Tibial artery (tissue), 4 donors: ENCODE data around the gene DDO.

ENCODE experiments used
- DNase-seq, 2 donors: peaks; one replicate each; pipeline ENCODE4 v3.0.0-alpha.2; 2019
- H3K27ac ChIP-seq, 2 donors: fragments of 200-600 bp; sonication (generic) in 1 of 2; 1 replicate in 1 of 2; 2 replicates in 1 of 2; pipeline ENCODE4 v1.5.1; 2018 to 2019; ENCODE audit warnings: mild to moderate bottlenecking in 1 of 2
- H3K27me3 ChIP-seq, 2 donors: fragments of 200-600 bp; sonication (generic) in 1 of 2; one replicate each; pipeline versions ENCODE4 v1.5.1 to v1.6.0; 2016 to 2019
- H3K36me3 ChIP-seq, 3 donors: fragments of 200-600 bp; sonication (generic) in 2 of 3; one replicate each; pipeline ENCODE4 v1.5.1; 2016 to 2019; ENCODE audit warnings: mild to moderate bottlenecking in 2 of 3
- H3K4me1 ChIP-seq, 4 donors: fragments of 200-600 bp; sonication (generic) in 2 of 4; 1 replicate in 3 of 4; 2 replicates in 1 of 4; pipeline ENCODE4 v1.5.1; 2016 to 2019
- H3K4me3 ChIP-seq, 2 donors: fragments of 200-600 bp; sonication (generic) in 1 of 2; 1 replicate in 1 of 2; 2 replicates in 1 of 2; pipeline ENCODE4 v1.5.1; 2018 to 2019; ENCODE audit warnings: mild to moderate bottlenecking in 2 of 2
- H3K9me3 ChIP-seq, 3 donors: fragments of 200-600 bp; sonication (generic) in 1 of 3; one replicate each; pipeline ENCODE4 v1.5.1; 2016 to 2019
- intact Hi-C: fragments of 100-400 bp; cut with DNase I; formaldehyde crosslinking; loops from one replicate; pipeline ENCODE4 v1.15.0; 2023; ENCODE audit warnings: low total_unique reads
- TF ChIP-seq, protein P1 (sequence below), 2 experiments: fragments of 200-600 bp in 1 of 2; fragments of 450-650 bp in 1 of 2; IDR thresholded peaks; one replicate each; pipeline ENCODE4 v1.5.1; 2017 to 2019; ENCODE audit warnings: antibody characterized with exemption in 2 of 2, mild to moderate bottlenecking in 1 of 2, moderate library complexity in 1 of 2

DDO gene

DNA sequence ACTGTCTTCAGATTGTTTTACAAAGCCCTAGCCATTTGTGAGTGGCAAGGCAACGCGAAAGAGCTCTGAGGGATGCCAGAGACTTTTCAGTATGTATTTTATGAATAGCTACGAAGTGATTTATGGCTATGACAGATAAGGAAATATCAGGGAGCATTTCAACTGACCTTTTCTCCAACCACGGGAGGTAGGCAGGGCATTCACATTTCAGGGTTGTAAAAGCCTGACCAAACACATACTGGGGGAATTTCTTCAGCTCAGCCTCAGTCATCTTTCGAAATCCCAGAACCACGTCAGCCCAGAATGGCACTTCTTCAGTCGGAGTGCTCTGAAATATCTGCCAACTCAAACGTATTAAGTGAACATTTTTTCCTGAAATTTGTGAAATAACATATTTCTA, 10.8 kb downstream of the DDO start:
- TF ChIP-seq, protein P1, sequence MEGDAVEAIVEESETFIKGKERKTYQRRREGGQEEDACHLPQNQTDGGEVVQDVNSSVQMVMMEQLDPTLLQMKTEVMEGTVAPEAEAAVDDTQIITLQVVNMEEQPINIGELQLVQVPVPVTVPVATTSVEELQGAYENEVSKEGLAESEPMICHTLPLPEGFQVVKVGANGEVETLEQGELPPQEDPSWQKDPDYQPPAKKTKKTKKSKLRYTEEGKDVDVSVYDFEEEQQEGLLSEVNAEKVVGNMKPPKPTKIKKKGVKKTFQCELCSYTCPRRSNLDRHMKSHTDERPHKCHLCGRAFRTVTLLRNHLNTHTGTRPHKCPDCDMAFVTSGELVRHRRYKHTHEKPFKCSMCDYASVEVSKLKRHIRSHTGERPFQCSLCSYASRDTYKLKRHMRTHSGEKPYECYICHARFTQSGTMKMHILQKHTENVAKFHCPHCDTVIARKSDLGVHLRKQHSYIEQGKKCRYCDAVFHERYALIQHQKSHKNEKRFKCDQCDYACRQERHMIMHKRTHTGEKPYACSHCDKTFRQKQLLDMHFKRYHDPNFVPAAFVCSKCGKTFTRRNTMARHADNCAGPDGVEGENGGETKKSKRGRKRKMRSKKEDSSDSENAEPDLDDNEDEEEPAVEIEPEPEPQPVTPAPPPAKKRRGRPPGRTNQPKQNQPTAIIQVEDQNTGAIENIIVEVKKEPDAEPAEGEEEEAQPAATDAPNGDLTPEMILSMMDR (IDR thresholded peaks at IDR 0.05) = no peak
- Histone ChIP-seq H3K27ac (no peak overlapping the region), H3K27me3 (no peaks in the 10 kb centered on the region), H3K4me1 (peaks cover 0 to 11% (median 2%) of the 10 kb centered on the region in 4 donors), H3K36me3 (peaks cover 0 to 16% (median 0%) of the 10 kb centered on the region in 3 donors), H3K4me3 (no peak overlapping the region), H3K9me3 (no peaks in the 10 kb centered on the region)
- intact Hi-C loops = no loop called here
- DNase-seq = no peak

DNA sequence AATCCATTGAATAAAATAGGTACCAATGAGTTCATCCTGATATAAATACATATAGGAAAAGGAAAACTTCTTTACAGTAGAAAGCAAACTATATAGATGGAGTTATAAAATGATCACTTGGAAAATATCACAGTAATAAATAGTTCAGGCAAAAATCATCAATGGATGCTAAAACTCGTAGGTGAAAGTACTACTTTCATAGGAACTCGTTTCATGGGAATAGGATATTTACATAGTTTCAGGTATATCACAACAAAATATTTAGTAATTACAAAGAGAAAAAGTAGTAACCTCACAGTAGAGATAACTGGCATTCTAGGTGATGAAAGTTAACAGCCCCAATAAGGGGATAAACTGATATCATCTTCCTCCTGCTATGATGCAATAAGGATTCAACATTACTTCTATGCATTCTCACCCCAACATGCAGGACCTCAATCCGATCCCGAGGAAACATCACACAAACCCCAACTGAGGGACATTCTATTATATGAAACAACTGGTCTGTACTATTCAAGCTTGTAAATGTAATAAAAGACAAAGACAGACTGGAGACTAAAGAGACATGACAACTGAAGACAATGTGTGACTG, 13.7 kb downstream of the DDO start:
- Histone ChIP-seq H3K27me3 (no peaks in the 10 kb centered on the region), H3K9me3 (no peaks in the 10 kb centered on the region), H3K36me3 (peaks cover 0 to 5% (median 0%) of the 10 kb centered on the region in 3 donors), H3K27ac (no peak overlapping the region), H3K4me3 (no peak overlapping the region), H3K4me1 (peaks cover 0 to 16% (median 4%) of the 10 kb centered on the region in 4 donors)
- no peak for DNase-seq
- intact Hi-C loops = no loop called here
- TF ChIP-seq, protein P1 (IDR thresholded peaks at IDR 0.05) = no peak

DNA sequence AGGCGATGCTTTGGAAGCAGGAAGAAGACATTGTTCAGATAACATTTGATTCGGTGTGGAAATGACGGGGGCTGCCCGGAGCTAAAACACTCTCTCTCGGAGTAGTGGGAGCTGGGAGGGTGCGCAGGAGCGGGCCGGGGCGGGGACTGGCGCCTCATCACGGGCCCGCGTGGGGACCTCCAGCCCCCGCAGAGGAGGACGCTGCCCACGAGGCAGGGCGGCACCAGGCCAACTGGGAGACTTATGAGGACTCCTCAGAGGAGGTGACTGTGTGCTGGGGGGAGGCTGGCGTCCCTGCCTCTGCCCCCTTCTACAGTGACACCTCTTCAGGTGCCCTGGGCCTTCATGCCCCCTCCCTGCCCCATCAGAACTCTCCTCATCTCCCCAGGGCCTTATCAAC, 15.2 kb downstream of the DDO start:
- intact Hi-C loops = no loop called here
- DNase-seq = no peak

DNA sequence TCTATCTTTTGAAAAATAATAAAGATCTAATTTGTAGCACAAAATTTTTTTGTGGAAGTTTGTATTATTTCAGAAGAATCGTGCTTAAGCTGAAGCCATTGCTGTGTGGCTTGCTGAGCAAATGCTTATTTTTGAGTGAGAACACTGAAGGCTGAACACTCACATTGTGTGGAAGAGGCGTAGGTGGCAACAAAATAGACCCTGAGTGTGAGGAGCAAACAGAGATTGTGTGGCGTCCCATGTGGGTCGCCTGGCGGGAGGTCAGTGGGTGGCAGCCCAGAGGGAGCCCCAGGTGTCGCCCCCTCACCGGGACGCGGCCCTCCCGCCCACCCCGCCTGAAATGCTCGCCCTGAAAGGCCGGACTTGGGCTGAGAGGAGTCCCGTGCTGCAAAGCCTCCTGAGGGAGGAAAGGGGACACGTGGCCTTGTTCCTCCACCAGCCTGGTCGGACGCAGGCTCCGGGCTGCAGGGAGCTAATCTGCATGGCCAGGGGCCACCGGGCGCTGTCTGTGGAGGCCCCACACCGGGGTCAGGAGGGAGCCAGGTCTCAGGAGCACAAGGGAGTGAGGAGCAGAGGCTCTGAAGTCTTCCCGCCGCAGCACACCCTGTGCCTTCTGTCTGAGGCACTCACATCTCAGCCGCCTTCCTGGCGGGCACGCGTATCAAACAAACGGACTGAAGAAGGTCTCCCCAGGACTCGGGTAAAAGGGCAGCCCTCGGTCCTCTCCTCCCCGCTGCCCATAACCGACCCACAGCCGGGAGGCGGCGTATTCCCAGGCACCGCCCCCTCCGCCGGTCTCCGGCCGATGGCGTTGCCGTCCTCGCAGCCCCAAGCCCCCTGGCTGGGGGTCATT, 15.9 kb downstream of the DDO start:
- TF ChIP-seq, protein P1 (IDR thresholded peaks at IDR 0.05) = no peak
- Histone ChIP-seq H3K4me3 (peak overlapping the region; percentile 51 to 58), H3K36me3 (no peaks in the 10 kb centered on the region), H3K4me1 (peaks cover 0 to 23% (median 3%) of the 10 kb centered on the region in 4 donors), H3K27me3 (no peaks in the 10 kb centered on the region), H3K9me3 (no peaks in the 10 kb centered on the region), H3K27ac (peak overlapping the region; percentile 62 to 64)
- intact Hi-C loops = loop anchor here (10.0 kb wide), 1 partner anchor 695 kb away; no protein-coding TSS in a partner anchor
- DNase-seq = no peak

More for the DNA sequence above, 15.2 kb downstream of the DDO start:
- H3K27ac ChIP-seq = peak overlapping the region; percentile 62 to 64
- peaks cover 0 to 20% (median 4%) of the 10 kb centered on the region in 4 donors for H3K4me1 ChIP-seq
- no peaks in the 10 kb centered on the region for H3K27me3 ChIP-seq
- TF ChIP-seq, protein P1 (IDR thresholded peaks at IDR 0.05) = no peak
- H3K4me3 ChIP-seq = peak overlapping the region; percentile 51 to 58
- H3K9me3 ChIP-seq = no peaks in the 10 kb centered on the region
- no peaks in the 10 kb centered on the region for H3K36me3 ChIP-seq

DNA sequence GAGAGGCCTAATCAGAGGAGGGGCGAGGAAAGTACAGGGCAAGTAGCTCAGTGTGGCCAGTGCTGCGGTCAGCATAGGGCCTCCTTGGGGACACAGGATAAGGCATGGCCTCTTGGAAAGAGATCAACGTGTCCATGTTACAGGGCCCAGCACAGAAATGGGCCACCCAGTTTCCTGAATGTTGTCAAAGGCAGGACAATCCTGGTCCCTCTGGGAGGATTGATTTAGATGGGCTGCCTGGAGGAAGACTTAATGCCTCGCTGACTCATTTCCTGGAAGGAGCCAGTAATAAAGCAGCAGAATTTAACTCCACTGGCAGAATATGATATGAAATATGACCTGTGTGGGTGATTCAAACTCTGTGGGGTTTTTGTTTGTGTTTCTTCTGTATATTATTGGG, 16.6 kb downstream of the DDO start:
- DNase-seq = no peak
- no peak overlapping the region for H3K4me3 ChIP-seq
- TF ChIP-seq, protein P1 (IDR thresholded peaks at IDR 0.05) = no peak
- intact Hi-C loops = loop anchor here (10.0 kb wide), 1 partner anchor 694 kb away; no protein-coding TSS in a partner anchor
- peak overlapping the region in 1 of 2 donors; percentile 62 for H3K27ac ChIP-seq
- H3K9me3 ChIP-seq = no peaks in the 10 kb centered on the region
- no peaks in the 10 kb centered on the region for H3K36me3 ChIP-seq
- peaks cover 0 to 23% (median 2%) of the 10 kb centered on the region in 4 donors for H3K4me1 ChIP-seq
- no peaks in the 10 kb centered on the region for H3K27me3 ChIP-seq
